ENCODE results near the gene XPOT.

GRCh38 chr12:64450057-64450640 is 46.0 kb downstream of the XPOT start:
- TF ChIP-seq CTCF (IDR thresholded peaks at IDR 0.05) (no peak), POLR2A (IDR thresholded peaks at IDR 0.05; ENCODE audit: low read depth) (no peak)

Data from esophagus muscularis mucosa (tissue), 3 donors.